HepG2 (cell line): ENCODE data around the gene CPNE5. TPM values are rescaled to one million over a fixed set of nuclear protein-coding genes. Genes with fewer than 3 reads are reported as not detected.

Experiments used
- FOXP4 ChIP-seq: sonication (generic); formaldehyde crosslinking; IDR thresholded peaks from 2 replicates; pipeline ENCODE4 v1.4.0; 2020; ENCODE audit warnings: missing genetic modification reagents
- HNF1A ChIP-seq, 2 experiments: sonication (generic) in 1 of 2; formaldehyde crosslinking in 1 of 2; IDR thresholded peaks; 2 replicates each; pipeline versions ENCODE4 v1.4.0 to v1.6.1; 2016 to 2020; ENCODE audit warnings: borderline replicate concordance in 1 of 2, low read depth in 1 of 2, mild to moderate bottlenecking in 1 of 2, missing genetic modification reagents in 1 of 2
- MEIS1 ChIP-seq: sonication (generic); formaldehyde crosslinking; IDR thresholded peaks from 2 replicates; pipeline ENCODE4 v1.9.0; 2021; ENCODE audit warnings: mild to moderate bottlenecking, missing genetic modification reagents, moderate library complexity, borderline replicate concordance
- PITX1 ChIP-seq: sonication (generic); formaldehyde crosslinking; IDR thresholded peaks from 2 replicates; pipeline ENCODE4 v1.5.1; 2020; ENCODE audit warnings: mild to moderate bottlenecking, missing genetic modification reagents
- REPIN1 ChIP-seq: sonication (generic); formaldehyde crosslinking; IDR thresholded peaks from 2 replicates; pipeline ENCODE4 v1.8.0; 2022; ENCODE audit warnings: missing genetic modification reagents, low read depth, mild to moderate bottlenecking, borderline replicate concordance
- ZBTB39 ChIP-seq: sonication (generic); formaldehyde crosslinking; IDR thresholded peaks from 2 replicates; pipeline ENCODE4 v1.5.0; 2020; ENCODE audit warnings: missing genetic modification reagents
- ZNF224 ChIP-seq: sonication (generic); formaldehyde crosslinking; IDR thresholded peaks from 2 replicates; pipeline ENCODE4 v1.5.0; 2020; ENCODE audit warnings: mild to moderate bottlenecking, missing genetic modification reagents
- ZNF232 ChIP-seq: sonication (generic); formaldehyde crosslinking; IDR thresholded peaks from 2 replicates; pipeline ENCODE4 v1.4.0; 2020; ENCODE audit warnings: missing genetic modification reagents, borderline replicate concordance
- ZNF562 ChIP-seq: sonication (generic); formaldehyde crosslinking; IDR thresholded peaks from 2 replicates; pipeline ENCODE4 v1.8.0; 2022; ENCODE audit warnings: missing genetic modification reagents, borderline replicate concordance
- ZNF703 ChIP-seq: sonication (generic); formaldehyde crosslinking; IDR thresholded peaks from 2 replicates; pipeline ENCODE4 v1.5.1; 2020; ENCODE audit warnings: missing genetic modification reagents, mild to moderate bottlenecking, moderate library complexity, borderline replicate concordance
- polyA plus RNA-seq, 8 experiments: library from polyadenylated mRNA; depleted of rRNA in 3 of 8; stranded (reverse) in 7 of 8; unstranded in 1 of 8; fragments of >200 nt; fragmentation: Illumina TruSeq in 4 of 8; extraction: Trizol in 4 of 8; gene quantifications; 2 replicates each; pipeline versions ENCODE4 v1.2.1 to v1.2.3, GENCODE V29; 2011 to 2016; ENCODE audit warnings: low read depth in 4 of 8, missing spikeins in 1 of 8, mixed read lengths in 1 of 8; ENCODE audit not compliant: insufficient read depth in 1 of 8
- total RNA-seq, 5 experiments: library from RNA; depleted of rRNA; stranded (reverse); fragments of >200 nt; fragmentation: Illumina TruSeq; extraction: Trizol; gene quantifications; 2 replicates each; pipeline ENCODE4 v1.2.3, GENCODE V29; 2016; ENCODE audit warnings: low read depth in 1 of 5
- TF ChIP-seq, protein P1 (sequence below): sonication (generic); formaldehyde crosslinking; conservative IDR thresholded peaks from 2 replicates; pipeline ENCODE4 v1.8.0; 2022; ENCODE audit warnings: mild to moderate bottlenecking, moderate library complexity, missing genetic modification reagents
- TF ChIP-seq, protein P2 (sequence below): sonication (generic); formaldehyde crosslinking; IDR thresholded peaks from 2 replicates; pipeline ENCODE4 v1.4.0; 2020; ENCODE audit warnings: missing genetic modification reagents, borderline replicate concordance

The CPNE5 gene
- total and polyA plus RNA-seq, 2 of the 13 experiments (the other 11 are each of a cell fraction or from before 2014, with no cell fraction given), result 0.16 TPM; not detected in 1

- TF ChIP-seq HNF1A (IDR thresholded peaks at IDR 0.05; ENCODE audit: low read depth) (no peak), HNF1A (CRISPR knock-in tag; IDR thresholded peaks at IDR 0.05; ENCODE audit: borderline replicate concordance) (peak; percentile 71; the same call in 1 of the 2 replicates), MEIS1 (peak; percentile 63; the same call in 1 of the 2 replicates), ZBTB39 (0 out of 2 replicates have a peak, but pooled peaks have one; percentile 48), ZNF703 (no peak; the same call in 1 of the 2 replicates), ZNF224 (CRISPR knock-in tag) (peak; percentile 51; the same call in 1 of the 2 replicates), REPIN1 (CRISPR knock-in tag) (peak; percentile 93), ZNF232 (CRISPR knock-in tag) (peak; percentile 86), PITX1 (CRISPR knock-in tag) (peak; percentile 90), FOXP4 (CRISPR knock-in tag) (peak; percentile 68), ZNF562 (CRISPR knock-in tag) (no peak)
- TF ChIP-seq, protein P1, sequence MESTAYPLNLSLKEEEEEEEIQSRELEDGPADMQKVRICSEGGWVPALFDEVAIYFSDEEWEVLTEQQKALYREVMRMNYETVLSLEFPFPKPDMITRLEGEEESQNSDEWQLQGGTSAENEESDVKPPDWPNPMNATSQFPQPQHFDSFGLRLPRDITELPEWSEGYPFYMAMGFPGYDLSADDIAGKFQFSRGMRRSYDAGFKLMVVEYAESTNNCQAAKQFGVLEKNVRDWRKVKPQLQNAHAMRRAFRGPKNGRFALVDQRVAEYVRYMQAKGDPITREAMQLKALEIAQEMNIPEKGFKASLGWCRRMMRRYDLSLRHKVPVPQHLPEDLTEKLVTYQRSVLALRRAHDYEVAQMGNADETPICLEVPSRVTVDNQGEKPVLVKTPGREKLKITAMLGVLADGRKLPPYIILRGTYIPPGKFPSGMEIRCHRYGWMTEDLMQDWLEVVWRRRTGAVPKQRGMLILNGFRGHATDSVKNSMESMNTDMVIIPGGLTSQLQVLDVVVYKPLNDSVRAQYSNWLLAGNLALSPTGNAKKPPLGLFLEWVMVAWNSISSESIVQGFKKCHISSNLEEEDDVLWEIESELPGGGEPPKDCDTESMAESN (CRISPR knock-in tag), result peak; percentile 95
- TF ChIP-seq, protein P2, sequence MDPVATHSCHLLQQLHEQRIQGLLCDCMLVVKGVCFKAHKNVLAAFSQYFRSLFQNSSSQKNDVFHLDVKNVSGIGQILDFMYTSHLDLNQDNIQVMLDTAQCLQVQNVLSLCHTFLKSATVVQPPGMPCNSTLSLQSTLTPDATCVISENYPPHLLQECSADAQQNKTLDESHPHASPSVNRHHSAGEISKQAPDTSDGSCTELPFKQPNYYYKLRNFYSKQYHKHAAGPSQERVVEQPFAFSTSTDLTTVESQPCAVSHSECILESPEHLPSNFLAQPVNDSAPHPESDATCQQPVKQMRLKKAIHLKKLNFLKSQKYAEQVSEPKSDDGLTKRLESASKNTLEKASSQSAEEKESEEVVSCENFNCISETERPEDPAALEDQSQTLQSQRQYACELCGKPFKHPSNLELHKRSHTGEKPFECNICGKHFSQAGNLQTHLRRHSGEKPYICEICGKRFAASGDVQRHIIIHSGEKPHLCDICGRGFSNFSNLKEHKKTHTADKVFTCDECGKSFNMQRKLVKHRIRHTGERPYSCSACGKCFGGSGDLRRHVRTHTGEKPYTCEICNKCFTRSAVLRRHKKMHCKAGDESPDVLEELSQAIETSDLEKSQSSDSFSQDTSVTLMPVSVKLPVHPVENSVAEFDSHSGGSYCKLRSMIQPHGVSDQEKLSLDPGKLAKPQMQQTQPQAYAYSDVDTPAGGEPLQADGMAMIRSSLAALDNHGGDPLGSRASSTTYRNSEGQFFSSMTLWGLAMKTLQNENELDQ, result no peak
These were observed 46.5 kb upstream of the CPNE5 start, which contains the start of gene C6orf89 (continued) for GRCh38 chr6:36885461-36886401.
